ENCODE results near the gene ATP2C2. TPM values are rescaled to one million over a fixed set of nuclear protein-coding genes. Genes with fewer than 3 reads are reported as not detected.

ATP2C2 gene, protein sequence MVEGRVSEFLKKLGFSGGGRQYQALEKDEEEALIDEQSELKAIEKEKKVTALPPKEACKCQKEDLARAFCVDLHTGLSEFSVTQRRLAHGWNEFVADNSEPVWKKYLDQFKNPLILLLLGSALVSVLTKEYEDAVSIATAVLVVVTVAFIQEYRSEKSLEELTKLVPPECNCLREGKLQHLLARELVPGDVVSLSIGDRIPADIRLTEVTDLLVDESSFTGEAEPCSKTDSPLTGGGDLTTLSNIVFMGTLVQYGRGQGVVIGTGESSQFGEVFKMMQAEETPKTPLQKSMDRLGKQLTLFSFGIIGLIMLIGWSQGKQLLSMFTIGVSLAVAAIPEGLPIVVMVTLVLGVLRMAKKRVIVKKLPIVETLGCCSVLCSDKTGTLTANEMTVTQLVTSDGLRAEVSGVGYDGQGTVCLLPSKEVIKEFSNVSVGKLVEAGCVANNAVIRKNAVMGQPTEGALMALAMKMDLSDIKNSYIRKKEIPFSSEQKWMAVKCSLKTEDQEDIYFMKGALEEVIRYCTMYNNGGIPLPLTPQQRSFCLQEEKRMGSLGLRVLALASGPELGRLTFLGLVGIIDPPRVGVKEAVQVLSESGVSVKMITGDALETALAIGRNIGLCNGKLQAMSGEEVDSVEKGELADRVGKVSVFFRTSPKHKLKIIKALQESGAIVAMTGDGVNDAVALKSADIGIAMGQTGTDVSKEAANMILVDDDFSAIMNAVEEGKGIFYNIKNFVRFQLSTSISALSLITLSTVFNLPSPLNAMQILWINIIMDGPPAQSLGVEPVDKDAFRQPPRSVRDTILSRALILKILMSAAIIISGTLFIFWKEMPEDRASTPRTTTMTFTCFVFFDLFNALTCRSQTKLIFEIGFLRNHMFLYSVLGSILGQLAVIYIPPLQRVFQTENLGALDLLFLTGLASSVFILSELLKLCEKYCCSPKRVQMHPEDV
- total RNA-seq, result not detected
- long read RNA-seq, partial matches to known transcripts, result 0 of 1 reads
- long read RNA-seq, other reads (novel, unspliced or antisense), result 1 of 1 reads

DNA sequence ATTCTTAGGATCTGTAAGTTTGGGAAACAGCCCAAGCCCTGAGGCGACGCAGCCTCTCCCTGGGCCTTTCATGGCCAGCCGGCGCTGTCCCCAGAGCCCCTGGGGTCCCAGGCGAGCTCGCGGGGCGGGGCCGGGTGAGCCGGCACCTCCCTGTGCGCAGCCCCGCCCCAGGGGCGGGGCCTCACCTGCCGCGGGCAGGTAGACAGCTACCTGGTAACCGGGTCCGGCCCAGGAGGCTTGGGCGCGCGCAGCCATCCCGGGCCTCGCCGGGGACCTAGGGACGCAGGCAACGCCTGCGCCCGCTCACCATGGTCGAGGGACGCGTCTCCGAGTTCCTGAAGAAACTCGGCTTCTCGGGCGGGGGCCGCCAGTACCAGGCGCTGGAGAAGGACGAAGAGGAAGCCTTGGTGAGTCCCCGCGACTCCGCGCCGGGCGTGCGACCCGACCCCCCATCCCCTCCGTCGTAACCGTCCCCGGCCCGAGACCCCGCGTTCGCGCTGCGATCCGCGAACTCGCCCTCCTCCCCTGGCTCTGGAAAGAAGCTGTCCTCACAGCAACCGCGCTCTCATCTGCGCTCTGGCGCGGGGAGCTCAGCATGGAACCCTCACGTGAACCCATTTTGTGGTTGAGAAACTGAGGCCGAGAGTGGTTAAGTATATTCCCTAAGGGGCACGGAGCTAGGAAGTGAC, at the start of gene ATP2C2:
ATP2C2 (plus strand) TSS at position 231 of the 689 bp plus-strand sequence; CDS start at position 309, 78 bp downstream.
- intact Hi-C loops (cut with DNase I), result no loop called here
- no peak for DNase-seq (ENCODE audit: low spot score)

GRCh38 chr16:84319146-84319760, 49.1 kb upstream of the ATP2C2 start:
- no peak for DNase-seq (ENCODE audit: low spot score)
- intact Hi-C loops (cut with DNase I), result no loop called here

GRCh38 chr16:84320511-84320910, 47.8 kb upstream of the ATP2C2 start:
- intact Hi-C loops (cut with DNase I), result no loop called here
- DNase-seq (ENCODE audit: low spot score), result no peak

GRCh38 chr16:84321932-84322331, 46.4 kb upstream of the ATP2C2 start:
- DNase-seq (ENCODE audit: low spot score), result no peak
- intact Hi-C loops (cut with DNase I), result no loop called here

- no peak for DNase-seq (ENCODE audit: low spot score)
- intact Hi-C loops (cut with DNase I), result no loop called here
Measured at GRCh38 chr16:84322749-84323148, 45.6 kb upstream of the ATP2C2 start.

- DNase-seq (ENCODE audit: low spot score), result no peak
- intact Hi-C loops (cut with DNase I), result no loop called here
Measured at GRCh38 chr16:84323606-84324005, 44.7 kb upstream of the ATP2C2 start.

- intact Hi-C loops (cut with DNase I), result no loop called here
- no peak for DNase-seq (ENCODE audit: low spot score)
Measured at GRCh38 chr16:84324434-84325262, 43.7 kb upstream of the ATP2C2 start.

DNA sequence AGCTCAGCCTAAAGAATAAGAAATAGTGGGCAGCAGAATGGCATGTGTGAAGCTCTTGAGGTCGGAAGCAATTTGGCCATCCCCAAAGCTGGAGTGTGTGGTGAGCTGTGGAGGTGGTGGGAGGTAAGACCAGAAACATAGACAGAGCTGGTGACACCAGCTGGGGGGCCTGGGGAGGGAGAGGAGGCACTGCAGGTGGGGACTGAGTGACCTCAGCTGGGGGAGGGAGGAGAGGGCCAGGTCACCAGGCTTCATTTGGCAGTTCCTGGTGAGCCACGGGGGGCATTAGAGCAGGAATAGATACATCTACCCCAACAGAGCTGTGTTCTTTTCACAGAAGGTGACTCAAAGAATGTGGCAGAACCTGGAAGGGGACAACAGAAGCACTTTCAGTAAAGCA, 41.8 kb upstream of the ATP2C2 start:
- intact Hi-C loops (cut with DNase I), result no loop called here
- DNase-seq (ENCODE audit: low spot score), result no peak

DNA sequence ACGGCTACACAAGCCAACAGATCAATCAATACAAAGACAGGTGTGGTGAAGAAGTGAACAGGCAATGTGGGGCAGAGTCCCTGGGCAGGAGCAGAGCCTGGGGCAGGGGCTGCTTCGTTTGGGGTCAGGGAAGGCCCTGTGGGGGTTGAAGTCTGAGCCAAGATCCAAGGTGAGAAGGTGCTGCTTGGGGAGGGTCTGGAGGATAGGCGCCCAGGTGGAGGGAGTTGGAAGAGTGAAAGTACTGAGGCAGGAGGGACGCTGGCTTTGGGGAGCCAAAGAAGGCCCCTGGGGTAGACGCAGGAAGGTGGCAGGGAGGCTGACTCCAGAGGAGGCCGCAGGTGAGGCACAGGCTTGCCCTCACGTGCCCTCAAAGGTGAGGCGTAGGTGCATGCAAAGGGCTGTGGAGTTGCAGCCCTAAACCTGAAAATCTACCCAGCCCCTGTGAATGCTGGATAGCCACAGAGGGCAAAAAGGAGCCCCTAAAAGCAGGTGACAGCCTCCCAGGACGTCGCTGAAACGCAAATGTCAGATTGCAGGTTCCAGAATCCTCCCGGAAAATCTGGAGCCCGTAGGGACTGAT, 40.3 kb upstream of the ATP2C2 start:
- DNase-seq (ENCODE audit: low spot score), result no peak
- intact Hi-C loops (cut with DNase I), result no loop called here

GRCh38 chr16:84329016-84329415, 39.3 kb upstream of the ATP2C2 start:
- intact Hi-C loops (cut with DNase I), result no loop called here
- no peak for DNase-seq (ENCODE audit: low spot score)

GRCh38 chr16:84329843-84330684, 38.3 kb upstream of the ATP2C2 start:
- intact Hi-C loops (cut with DNase I), result no loop called here
- no peak for DNase-seq (ENCODE audit: low spot score)

DNA sequence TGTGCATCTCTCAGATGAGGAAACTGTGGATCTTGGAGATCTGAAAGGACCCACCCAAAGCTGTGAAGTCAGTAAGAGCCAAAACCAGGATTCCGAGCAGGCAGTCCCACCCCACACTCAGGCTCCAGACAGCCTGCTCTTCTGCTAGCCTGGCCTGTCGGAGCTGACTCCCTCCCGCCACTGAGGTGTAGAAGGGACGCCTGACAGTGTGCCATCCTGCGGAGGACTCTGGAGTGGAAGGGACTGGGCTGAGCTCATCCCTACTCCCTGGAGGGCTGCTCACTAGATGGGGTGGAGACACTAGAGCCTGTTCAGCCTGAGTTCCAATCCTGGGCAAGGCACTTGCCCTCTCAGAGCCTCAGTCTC, 37.7 kb upstream of the ATP2C2 start:
- intact Hi-C loops (cut with DNase I), result no loop called here

GRCh38 chr16:84331998-84332780, 36.1 kb upstream of the ATP2C2 start:
- intact Hi-C loops (cut with DNase I), result no loop called here
- no peak for DNase-seq (ENCODE audit: low spot score)

More for the DNA sequence above, 37.7 kb upstream of the ATP2C2 start:
- DNase-seq (ENCODE audit: low spot score), result no peak

DNA sequence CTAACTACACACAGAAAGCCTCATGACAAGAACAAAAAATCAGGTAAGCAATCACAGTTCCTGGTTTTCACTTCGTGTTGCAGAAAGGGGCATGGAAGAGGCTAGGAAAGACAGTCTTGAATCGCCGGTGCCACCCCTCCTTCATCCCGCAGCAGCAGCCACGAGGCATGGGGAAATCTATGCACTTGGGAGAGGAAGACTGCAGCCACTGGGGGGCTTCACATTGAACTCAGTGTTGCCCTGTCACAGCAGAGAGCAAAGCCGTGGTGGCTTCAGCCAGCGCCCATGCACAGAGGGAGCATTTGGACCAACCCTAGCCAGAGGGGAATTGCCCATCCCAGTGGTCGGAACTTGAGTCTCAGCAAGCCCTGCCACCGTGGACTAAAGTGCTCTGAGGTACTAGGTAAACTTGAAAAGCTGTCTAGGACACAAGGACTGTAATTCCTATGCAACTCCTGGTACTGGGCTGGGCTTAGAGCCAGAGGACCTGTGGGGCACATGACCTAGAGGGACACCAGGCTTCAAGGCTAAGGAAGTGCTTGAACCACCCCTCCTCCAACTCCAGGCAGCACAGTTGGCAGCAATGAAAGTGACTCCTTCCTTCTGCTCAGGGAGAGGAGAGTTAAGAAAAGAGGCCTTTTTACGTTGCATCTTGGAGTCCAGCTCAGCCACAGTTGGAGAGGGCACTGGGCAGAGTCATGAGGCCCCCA, 35.2 kb upstream of the ATP2C2 start:
- intact Hi-C loops (cut with DNase I), result no loop called here
- DNase-seq (ENCODE audit: low spot score), result no peak

DNA sequence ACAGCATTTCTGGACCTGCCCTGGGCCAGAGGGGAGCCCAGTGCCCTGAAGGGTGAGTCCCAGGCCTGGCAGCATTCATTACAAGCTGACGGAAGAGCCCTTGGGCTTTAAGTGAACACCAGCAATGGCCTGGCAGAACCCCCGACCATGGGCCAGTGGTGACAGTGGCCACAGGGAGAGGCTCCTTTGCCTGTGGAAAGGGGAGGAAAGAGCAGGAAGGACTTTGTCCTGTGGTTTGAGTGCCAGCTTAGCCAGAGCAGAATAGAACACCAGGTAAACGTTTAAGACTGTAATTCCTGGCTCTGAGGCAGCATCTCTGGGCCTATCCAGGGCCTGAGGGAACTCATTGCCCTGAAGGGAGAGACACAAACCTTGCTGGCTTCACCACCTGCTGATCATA, 34.3 kb upstream of the ATP2C2 start:
- intact Hi-C loops (cut with DNase I), result no loop called here
- no peak for DNase-seq (ENCODE audit: low spot score)

- intact Hi-C loops (cut with DNase I), result no loop called here
- DNase-seq (ENCODE audit: low spot score), result no peak
Measured at GRCh38 chr16:84334482-84334881, 33.9 kb upstream of the ATP2C2 start.

Measured in cardiac septum (tissue), 1 donor.